Liver (tissue), 9 donors: ENCODE results near the gene MTARC1. TPM values are rescaled to one million over a fixed set of nuclear protein-coding genes. Genes with fewer than 3 reads are reported as not detected.

Source experiments
- DNase-seq: peaks from one replicate; pipeline ENCODE4 v3.0.0-alpha.2; 2017; ENCODE audit warnings: low spot score
- H3K27ac ChIP-seq, 2 donors: one replicate each; pipeline ENCODE4 v1.7.0; 2013; ENCODE audit warnings: inconsistent platforms in 2 of 2, low read length in 2 of 2, control low read depth in 1 of 2, low read depth in 1 of 2, mild to moderate bottlenecking in 1 of 2
- H3K27me3 ChIP-seq, 4 donors: one replicate each; pipeline versions ENCODE4 v1.6.1 to v1.7.0; 2013; ENCODE audit warnings: low read length in 3 of 4, inconsistent platforms in 1 of 4, mild to moderate bottlenecking in 1 of 4, moderate library complexity in 1 of 4; ENCODE audit not compliant: control insufficient read depth in 4 of 4, insufficient read depth in 4 of 4
- H3K36me3 ChIP-seq, 4 donors: one replicate each; pipeline versions ENCODE4 v1.6.1 to v1.7.0; 2013; ENCODE audit warnings: low read length in 3 of 4, mild to moderate bottlenecking in 3 of 4, low read depth in 1 of 4, moderate library complexity in 1 of 4; ENCODE audit not compliant: control insufficient read depth in 4 of 4, insufficient read depth in 3 of 4
- H3K4me1 ChIP-seq, 4 donors: one replicate each; pipeline versions ENCODE4 v1.6.1 to v1.7.0; 2013; ENCODE audit warnings: low read length in 3 of 4, mild to moderate bottlenecking in 3 of 4, moderate library complexity in 1 of 4; ENCODE audit not compliant: control insufficient read depth in 4 of 4, insufficient read depth in 4 of 4
- H3K4me3 ChIP-seq, 3 donors: one replicate each; pipeline versions ENCODE4 v1.6.1 to v1.7.0; 2013; ENCODE audit warnings: low read length in 3 of 3, control low read depth in 1 of 3, low read depth in 1 of 3, mild to moderate bottlenecking in 1 of 3
- H3K9ac ChIP-seq, 2 donors: one replicate each; pipeline ENCODE4 v1.7.0; 2013; ENCODE audit warnings: low read length in 2 of 2, mild to moderate bottlenecking in 2 of 2, moderate library complexity in 2 of 2, control low read depth in 1 of 2, low read depth in 1 of 2
- H3K9me3 ChIP-seq, 4 donors: one replicate each; pipeline versions ENCODE4 v1.6.1 to v1.7.0; 2013; ENCODE audit warnings: low read length in 3 of 4; ENCODE audit not compliant: control insufficient read depth in 4 of 4
- EGR1 ChIP-seq, 2 donors: IDR thresholded peaks; 2 replicates each; pipeline ENCODE4 v1.6.1; 2016 to 2018; ENCODE audit warnings: antibody characterized with exemption in 2 of 2, low read depth in 2 of 2
- FOXA1 ChIP-seq: IDR thresholded peaks from 2 replicates; pipeline ENCODE4 v1.6.1; 2016; ENCODE audit warnings: antibody characterized with exemption
- FOXA2 ChIP-seq: IDR thresholded peaks from 2 replicates; pipeline ENCODE4 v1.6.1; 2016; ENCODE audit warnings: antibody characterized with exemption
- GABPA ChIP-seq, 2 donors: IDR thresholded peaks in 1 of 2; conservative IDR thresholded peaks in 1 of 2; 2 replicates each; pipeline ENCODE4 v1.6.1; 2016; ENCODE audit warnings: antibody characterized with exemption in 2 of 2, mild to moderate bottlenecking in 1 of 2, moderate library complexity in 1 of 2
- HNF4A ChIP-seq, 2 donors: conservative IDR thresholded peaks; 2 replicates each; pipeline ENCODE4 v1.6.1; 2016; ENCODE audit warnings: antibody characterized with exemption in 2 of 2, mild to moderate bottlenecking in 2 of 2
- HNF4G ChIP-seq: IDR thresholded peaks from 2 replicates; pipeline ENCODE4 v1.6.1; 2016; ENCODE audit warnings: antibody characterized with exemption
- JUND ChIP-seq, 2 donors: IDR thresholded peaks; 2 replicates each; pipeline ENCODE4 v1.6.1; 2016; ENCODE audit warnings: antibody characterized with exemption in 2 of 2
- NR2F2 ChIP-seq: IDR thresholded peaks from 2 replicates; pipeline ENCODE4 v1.6.1; 2016; ENCODE audit warnings: antibody characterized with exemption
- RAD21 ChIP-seq, 2 donors: IDR thresholded peaks; 2 replicates each; pipeline ENCODE4 v1.6.1; 2016; ENCODE audit warnings: antibody characterized with exemption in 2 of 2, mild to moderate bottlenecking in 2 of 2
- RXRA ChIP-seq, 2 donors: IDR thresholded peaks; 2 replicates each; pipeline ENCODE4 v1.6.1; 2017 to 2018; ENCODE audit warnings: antibody characterized with exemption in 2 of 2, mild to moderate bottlenecking in 1 of 2
- SP1 ChIP-seq: IDR thresholded peaks from 2 replicates; pipeline ENCODE4 v1.6.1; 2018; ENCODE audit warnings: antibody characterized with exemption, mild to moderate bottlenecking
- TAF1 ChIP-seq: conservative IDR thresholded peaks from 2 replicates; pipeline ENCODE4 v1.6.1; 2016; ENCODE audit warnings: antibody characterized with exemption, mild to moderate bottlenecking
- YY1 ChIP-seq: IDR thresholded peaks from 2 replicates; pipeline ENCODE4 v1.6.1; 2016; ENCODE audit warnings: antibody characterized with exemption, mild to moderate bottlenecking
- WGBS: extraction: QIAGEN DNeasy Blood & Tissue Kit; methylation state at CpG from one replicate; pipeline ENCODE4 v1.1.7; 2013; 5-methylcytosine and 5-hydroxymethylcytosine counted together
- polyA plus RNA-seq, 2 donors: library from polyadenylated mRNA; stranded (reverse) in 1 of 2; unstranded in 1 of 2; fragments of 200-250 nt in 1 of 2; fragments of >200 nt in 1 of 2; fragmentation: Nextera tagmentation in 1 of 2; extraction: Ambion mirVana in 1 of 2; gene quantifications; one replicate each; pipeline versions ENCODE4 v1.2.1 to v1.2.3, GENCODE V29; 2013 to 2015
- total RNA-seq, 2 donors: library from RNA; depleted of rRNA; stranded (reverse); fragments of >200 nt; gene quantifications; one replicate each; pipeline ENCODE4 v1.2.3, GENCODE V29; 2014
- TF ChIP-seq, protein P1 (sequence below): IDR thresholded peaks from 2 replicates; pipeline ENCODE4 v1.6.1; 2016; ENCODE audit warnings: antibody characterized with exemption
- TF ChIP-seq, protein P2 (sequence below): IDR thresholded peaks from 2 replicates; pipeline ENCODE4 v1.6.1; 2016; ENCODE audit warnings: antibody characterized with exemption
- TF ChIP-seq, protein P3 (sequence below): fragments of 150-350 bp; IDR thresholded peaks from 2 replicates; pipeline ENCODE4 v1.5.1; 2017; ENCODE audit warnings: improper control_type of control experiment, low read depth, low read length; ENCODE audit not compliant: missing input control
- TF ChIP-seq, protein P4 (sequence below): IDR thresholded peaks from 2 replicates; pipeline ENCODE4 v1.6.1; 2016; ENCODE audit warnings: antibody characterized with exemption, mild to moderate bottlenecking
- TF ChIP-seq, protein P5 (sequence below): IDR thresholded peaks from 2 replicates; pipeline ENCODE4 v1.6.1; 2016; ENCODE audit warnings: antibody characterized with exemption
- donor health status: healthy.
- donor health status: healthy.
- donor health status: healthy.
- donor health status: healthy.
- donor health status: healthy.

MTARC1 gene
- total and polyA plus RNA-seq, 4 donors = 9.8 to 71.3 (median 21.5) TPM

DNA sequence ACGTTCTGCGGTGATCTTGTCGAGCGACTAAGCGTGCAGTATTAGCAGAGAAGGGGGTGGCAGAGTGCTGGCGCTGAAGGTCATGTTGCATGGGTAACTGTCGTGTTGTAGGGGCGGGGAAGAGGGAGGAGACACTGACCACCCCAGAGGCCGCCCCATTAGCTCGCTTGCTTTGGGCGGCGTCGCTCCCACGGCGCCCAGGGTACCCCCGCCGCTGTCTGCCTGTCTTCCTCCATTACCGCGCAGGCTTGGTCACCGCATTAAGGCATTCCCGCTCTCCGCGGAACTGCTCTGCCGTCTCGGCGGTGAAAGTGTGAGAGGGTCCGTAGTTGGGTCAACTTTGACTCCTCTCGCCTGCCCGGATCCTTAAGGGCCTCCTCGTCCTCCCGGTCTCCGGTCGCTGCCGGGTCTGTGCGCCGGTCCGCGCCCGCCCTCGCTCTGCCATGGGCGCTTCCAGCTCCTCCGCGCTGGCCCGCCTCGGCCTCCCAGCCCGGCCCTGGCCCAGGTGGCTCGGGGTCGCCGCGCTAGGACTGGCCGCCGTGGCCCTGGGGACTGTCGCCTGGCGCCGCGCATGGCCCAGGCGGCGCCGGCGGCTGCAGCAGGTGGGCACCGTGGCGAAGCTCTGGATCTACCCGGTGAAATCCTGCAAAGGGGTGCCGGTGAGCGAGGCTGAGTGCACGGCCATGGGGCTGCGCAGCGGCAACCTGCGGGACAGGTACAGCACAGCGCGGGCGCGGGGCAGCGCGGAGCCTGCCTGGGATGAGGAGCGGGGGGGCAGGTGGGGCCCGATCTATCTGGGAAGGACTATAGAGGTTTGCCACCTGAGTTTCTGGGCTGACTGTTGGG lies 38.4 kb upstream of the MTARC1 start, which contains the start of gene MTARC2:
MTARC2 (plus strand) TSS at position 234 of the 846 bp plus-strand sequence; CDS start at position 444, 210 bp downstream.
- Histone ChIP-seq H3K4me3 (peak within 1 kb of the TSS; percentile 63 to 85 (median 82)), H3K9ac (peak within 1 kb of the TSS; percentile 76 to 89), H3K27ac (peak within 1 kb of the TSS; percentile 90 to 91), H3K36me3 (no peaks in the 10 kb centered on the region), H3K9me3 (no peaks in the 10 kb centered on the region), H3K27me3 (no peaks in the 10 kb centered on the region), H3K4me1 (peaks cover 6 to 46% (median 35%) of the 10 kb centered on the region in 4 donors)
- DNase-seq = peak; percentile 77
- 1% methylated on average over 77 of the region's 77 CpGs for WGBS
- TF ChIP-seq RXRA (IDR thresholded peaks at IDR 0.05) (peak; percentile 88 to 91), EGR1 (IDR thresholded peaks at IDR 0.05; ENCODE audit: low read depth in 2 of 2) (peak; percentile 60 to 70), SP1 (peak; percentile 93), TAF1 (peak; percentile 90), GABPA (IDR thresholded peaks at IDR 0.05 in 1 of 2, conservative IDR thresholded peaks at IDR 0.05 in 1 of 2) (peak in 1 of 2 donors; percentile 25), JUND (IDR thresholded peaks at IDR 0.05) (peak; percentile 37 to 61), YY1 (peak; percentile 95), FOXA2 (peak; percentile 67), FOXA1 (peak; percentile 61), NR2F2 (peak; percentile 79), HNF4A (conservative IDR thresholded peaks at IDR 0.05) (peak; percentile 86 to 89), HNF4G (peak; percentile 43), RAD21 (IDR thresholded peaks at IDR 0.05) (peak; percentile 40 to 70)
- TF ChIP-seq, protein P1, sequence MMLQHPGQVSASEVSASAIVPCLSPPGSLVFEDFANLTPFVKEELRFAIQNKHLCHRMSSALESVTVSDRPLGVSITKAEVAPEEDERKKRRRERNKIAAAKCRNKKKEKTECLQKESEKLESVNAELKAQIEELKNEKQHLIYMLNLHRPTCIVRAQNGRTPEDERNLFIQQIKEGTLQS = peak; percentile 17
- TF ChIP-seq, protein P2, sequence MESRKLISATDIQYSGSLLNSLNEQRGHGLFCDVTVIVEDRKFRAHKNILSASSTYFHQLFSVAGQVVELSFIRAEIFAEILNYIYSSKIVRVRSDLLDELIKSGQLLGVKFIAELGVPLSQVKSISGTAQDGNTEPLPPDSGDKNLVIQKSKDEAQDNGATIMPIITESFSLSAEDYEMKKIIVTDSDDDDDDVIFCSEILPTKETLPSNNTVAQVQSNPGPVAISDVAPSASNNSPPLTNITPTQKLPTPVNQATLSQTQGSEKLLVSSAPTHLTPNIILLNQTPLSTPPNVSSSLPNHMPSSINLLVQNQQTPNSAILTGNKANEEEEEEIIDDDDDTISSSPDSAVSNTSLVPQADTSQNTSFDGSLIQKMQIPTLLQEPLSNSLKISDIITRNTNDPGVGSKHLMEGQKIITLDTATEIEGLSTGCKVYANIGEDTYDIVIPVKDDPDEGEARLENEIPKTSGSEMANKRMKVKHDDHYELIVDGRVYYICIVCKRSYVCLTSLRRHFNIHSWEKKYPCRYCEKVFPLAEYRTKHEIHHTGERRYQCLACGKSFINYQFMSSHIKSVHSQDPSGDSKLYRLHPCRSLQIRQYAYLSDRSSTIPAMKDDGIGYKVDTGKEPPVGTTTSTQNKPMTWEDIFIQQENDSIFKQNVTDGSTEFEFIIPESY = peak; percentile 74
- TF ChIP-seq, protein P3, sequence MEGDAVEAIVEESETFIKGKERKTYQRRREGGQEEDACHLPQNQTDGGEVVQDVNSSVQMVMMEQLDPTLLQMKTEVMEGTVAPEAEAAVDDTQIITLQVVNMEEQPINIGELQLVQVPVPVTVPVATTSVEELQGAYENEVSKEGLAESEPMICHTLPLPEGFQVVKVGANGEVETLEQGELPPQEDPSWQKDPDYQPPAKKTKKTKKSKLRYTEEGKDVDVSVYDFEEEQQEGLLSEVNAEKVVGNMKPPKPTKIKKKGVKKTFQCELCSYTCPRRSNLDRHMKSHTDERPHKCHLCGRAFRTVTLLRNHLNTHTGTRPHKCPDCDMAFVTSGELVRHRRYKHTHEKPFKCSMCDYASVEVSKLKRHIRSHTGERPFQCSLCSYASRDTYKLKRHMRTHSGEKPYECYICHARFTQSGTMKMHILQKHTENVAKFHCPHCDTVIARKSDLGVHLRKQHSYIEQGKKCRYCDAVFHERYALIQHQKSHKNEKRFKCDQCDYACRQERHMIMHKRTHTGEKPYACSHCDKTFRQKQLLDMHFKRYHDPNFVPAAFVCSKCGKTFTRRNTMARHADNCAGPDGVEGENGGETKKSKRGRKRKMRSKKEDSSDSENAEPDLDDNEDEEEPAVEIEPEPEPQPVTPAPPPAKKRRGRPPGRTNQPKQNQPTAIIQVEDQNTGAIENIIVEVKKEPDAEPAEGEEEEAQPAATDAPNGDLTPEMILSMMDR = no peak
- TF ChIP-seq, protein P4, sequence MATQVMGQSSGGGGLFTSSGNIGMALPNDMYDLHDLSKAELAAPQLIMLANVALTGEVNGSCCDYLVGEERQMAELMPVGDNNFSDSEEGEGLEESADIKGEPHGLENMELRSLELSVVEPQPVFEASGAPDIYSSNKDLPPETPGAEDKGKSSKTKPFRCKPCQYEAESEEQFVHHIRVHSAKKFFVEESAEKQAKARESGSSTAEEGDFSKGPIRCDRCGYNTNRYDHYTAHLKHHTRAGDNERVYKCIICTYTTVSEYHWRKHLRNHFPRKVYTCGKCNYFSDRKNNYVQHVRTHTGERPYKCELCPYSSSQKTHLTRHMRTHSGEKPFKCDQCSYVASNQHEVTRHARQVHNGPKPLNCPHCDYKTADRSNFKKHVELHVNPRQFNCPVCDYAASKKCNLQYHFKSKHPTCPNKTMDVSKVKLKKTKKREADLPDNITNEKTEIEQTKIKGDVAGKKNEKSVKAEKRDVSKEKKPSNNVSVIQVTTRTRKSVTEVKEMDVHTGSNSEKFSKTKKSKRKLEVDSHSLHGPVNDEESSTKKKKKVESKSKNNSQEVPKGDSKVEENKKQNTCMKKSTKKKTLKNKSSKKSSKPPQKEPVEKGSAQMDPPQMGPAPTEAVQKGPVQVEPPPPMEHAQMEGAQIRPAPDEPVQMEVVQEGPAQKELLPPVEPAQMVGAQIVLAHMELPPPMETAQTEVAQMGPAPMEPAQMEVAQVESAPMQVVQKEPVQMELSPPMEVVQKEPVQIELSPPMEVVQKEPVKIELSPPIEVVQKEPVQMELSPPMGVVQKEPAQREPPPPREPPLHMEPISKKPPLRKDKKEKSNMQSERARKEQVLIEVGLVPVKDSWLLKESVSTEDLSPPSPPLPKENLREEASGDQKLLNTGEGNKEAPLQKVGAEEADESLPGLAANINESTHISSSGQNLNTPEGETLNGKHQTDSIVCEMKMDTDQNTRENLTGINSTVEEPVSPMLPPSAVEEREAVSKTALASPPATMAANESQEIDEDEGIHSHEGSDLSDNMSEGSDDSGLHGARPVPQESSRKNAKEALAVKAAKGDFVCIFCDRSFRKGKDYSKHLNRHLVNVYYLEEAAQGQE = peak; percentile 91
- TF ChIP-seq, protein P5, sequence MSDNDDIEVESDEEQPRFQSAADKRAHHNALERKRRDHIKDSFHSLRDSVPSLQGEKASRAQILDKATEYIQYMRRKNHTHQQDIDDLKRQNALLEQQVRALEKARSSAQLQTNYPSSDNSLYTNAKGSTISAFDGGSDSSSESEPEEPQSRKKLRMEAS = peak; percentile 93
